MM.1S (cell line): ENCODE measurements around the gene CDH22.

Source experiments
- EZH2 ChIP-seq: fragments of 300-600 bp; sonication (generic); optimal IDR thresholded peaks from 2 replicates; pipeline ENCODE3; 2017; ENCODE audit warnings: low read depth, mild to moderate bottlenecking, antibody characterized with exemption, low read length, mixed read lengths
- EZH2phosphoT487 ChIP-seq: fragments of 300-600 bp; sonication (generic); IDR thresholded peaks from 2 replicates; pipeline ENCODE4 v1.6.1; 2018; ENCODE audit warnings: antibody characterized with exemption, low read length
- TF ChIP-seq, protein P1 (sequence below): fragments of 300-600 bp; sonication (generic); IDR thresholded peaks from 2 replicates; pipeline ENCODE4 v1.5.1; 2016; ENCODE audit warnings: antibody characterized with exemption, low read length, mixed read lengths

GRCh38 chr20:46237227-46237626, 71.1 kb downstream of the CDH22 start:
- TF ChIP-seq, protein P1, sequence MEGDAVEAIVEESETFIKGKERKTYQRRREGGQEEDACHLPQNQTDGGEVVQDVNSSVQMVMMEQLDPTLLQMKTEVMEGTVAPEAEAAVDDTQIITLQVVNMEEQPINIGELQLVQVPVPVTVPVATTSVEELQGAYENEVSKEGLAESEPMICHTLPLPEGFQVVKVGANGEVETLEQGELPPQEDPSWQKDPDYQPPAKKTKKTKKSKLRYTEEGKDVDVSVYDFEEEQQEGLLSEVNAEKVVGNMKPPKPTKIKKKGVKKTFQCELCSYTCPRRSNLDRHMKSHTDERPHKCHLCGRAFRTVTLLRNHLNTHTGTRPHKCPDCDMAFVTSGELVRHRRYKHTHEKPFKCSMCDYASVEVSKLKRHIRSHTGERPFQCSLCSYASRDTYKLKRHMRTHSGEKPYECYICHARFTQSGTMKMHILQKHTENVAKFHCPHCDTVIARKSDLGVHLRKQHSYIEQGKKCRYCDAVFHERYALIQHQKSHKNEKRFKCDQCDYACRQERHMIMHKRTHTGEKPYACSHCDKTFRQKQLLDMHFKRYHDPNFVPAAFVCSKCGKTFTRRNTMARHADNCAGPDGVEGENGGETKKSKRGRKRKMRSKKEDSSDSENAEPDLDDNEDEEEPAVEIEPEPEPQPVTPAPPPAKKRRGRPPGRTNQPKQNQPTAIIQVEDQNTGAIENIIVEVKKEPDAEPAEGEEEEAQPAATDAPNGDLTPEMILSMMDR = no peak
- TF ChIP-seq EZH2 (no peak), EZH2phosphoT487 (no peak)
